ENCODE data around the gene KIF27.

GRCh38 chr9:83966209-83966582 is 45.0 kb upstream of the KIF27 start:
- TF ChIP-seq CTCF (IDR thresholded peaks at IDR 0.05): no peak
- no peak for TF ChIP-seq EZH2 (IDR thresholded peaks at IDR 0.05)

Measured in neural progenitor cell (in vitro differentiated cells).